Measurements from ENCODE around the gene ADTRP. TPM values are rescaled to one million over a fixed set of nuclear protein-coding genes. Genes with fewer than 3 reads are reported as not detected.

ADTRP gene
- total RNA-seq, 3 donors from 2014 or later: 0.48 to 2.9 (median 2.6) TPM

GRCh38 chr6:11711003-11711983, 67.3 kb downstream of the ADTRP start:
- H3K27ac ChIP-seq: no peak overlapping the region
- no peaks in the 10 kb centered on the region for H3K9me3 ChIP-seq
- H3K4me1 ChIP-seq: no peaks in the 10 kb centered on the region
- no peak for DNase-seq (ENCODE audit: low spot score in 2 of 2)
- intact Hi-C loops (cut with DNase I; ENCODE audit: low total_unique reads): no loop called here
- H3K4me3 ChIP-seq: no peak overlapping the region
- H3K36me3 ChIP-seq: no peaks in the 10 kb centered on the region
- TF ChIP-seq CTCF (IDR thresholded peaks at IDR 0.05) (no peak), POLR2AphosphoS5 (IDR thresholded peaks at IDR 0.05) (no peak), POLR2A (IDR thresholded peaks at IDR 0.05) (no peak)
- no peaks in the 10 kb centered on the region for H3K27me3 ChIP-seq

GRCh38 chr6:11710311-11710761, 68.3 kb downstream of the ADTRP start:
- intact Hi-C loops (cut with DNase I; ENCODE audit: low total_unique reads): no loop called here
- H3K27ac ChIP-seq: no peak overlapping the region
- H3K9me3 ChIP-seq: no peaks in the 10 kb centered on the region
- TF ChIP-seq POLR2A (IDR thresholded peaks at IDR 0.05) (no peak), CTCF (IDR thresholded peaks at IDR 0.05) (no peak)
- no peak overlapping the region for H3K4me3 ChIP-seq
- DNase-seq (ENCODE audit: low spot score in 2 of 2): no peak
- H3K4me1 ChIP-seq: no peaks in the 10 kb centered on the region
- no peaks in the 10 kb centered on the region for H3K36me3 ChIP-seq
- H3K27me3 ChIP-seq: no peaks in the 10 kb centered on the region

- DNase-seq (ENCODE audit: low spot score in 2 of 2): no peak
- Histone ChIP-seq H3K9me3 (no peaks in the 10 kb centered on the region), H3K4me1 (no peaks in the 10 kb centered on the region), H3K27ac (no peak overlapping the region), H3K27me3 (no peaks in the 10 kb centered on the region), H3K36me3 (no peaks in the 10 kb centered on the region), H3K4me3 (no peak overlapping the region)
- intact Hi-C loops (cut with DNase I; ENCODE audit: low total_unique reads): no loop called here
- TF ChIP-seq CTCF (IDR thresholded peaks at IDR 0.05) (no peak), POLR2AphosphoS5 (IDR thresholded peaks at IDR 0.05) (no peak), POLR2A (IDR thresholded peaks at IDR 0.05) (no peak)
Observed at GRCh38 chr6:11706171-11706570, 72.4 kb downstream of the ADTRP start.

GRCh38 chr6:11705483-11705882, 73.1 kb downstream of the ADTRP start:
- Histone ChIP-seq H3K27me3 (no peaks in the 10 kb centered on the region), H3K27ac (no peak overlapping the region), H3K36me3 (no peaks in the 10 kb centered on the region), H3K4me3 (no peak overlapping the region), H3K9me3 (no peaks in the 10 kb centered on the region), H3K4me1 (no peaks in the 10 kb centered on the region)
- no peak for DNase-seq (ENCODE audit: low spot score in 2 of 2)
- intact Hi-C loops (cut with DNase I; ENCODE audit: low total_unique reads): no loop called here
- no peak for TF ChIP-seq POLR2AphosphoS5 (IDR thresholded peaks at IDR 0.05)
- no peak for TF ChIP-seq CTCF (IDR thresholded peaks at IDR 0.05)
- no peak for TF ChIP-seq POLR2A (IDR thresholded peaks at IDR 0.05)

GRCh38 chr6:11705069-11705468, 73.5 kb downstream of the ADTRP start:
- DNase-seq (ENCODE audit: low spot score in 2 of 2): no peak
- Histone ChIP-seq H3K27me3 (no peaks in the 10 kb centered on the region), H3K4me1 (no peaks in the 10 kb centered on the region), H3K9me3 (no peaks in the 10 kb centered on the region), H3K36me3 (no peaks in the 10 kb centered on the region), H3K27ac (no peak overlapping the region), H3K4me3 (no peak overlapping the region)
- intact Hi-C loops (cut with DNase I; ENCODE audit: low total_unique reads): no loop called here
- TF ChIP-seq CTCF (IDR thresholded peaks at IDR 0.05): no peak
- no peak for TF ChIP-seq POLR2AphosphoS5 (IDR thresholded peaks at IDR 0.05)
- no peak for TF ChIP-seq POLR2A (IDR thresholded peaks at IDR 0.05)
